HG03457 (cell line): Measurements from ENCODE around the gene ATP6V1G2.
"Not testable (repeated sequence)": the region's sequence is repeated elsewhere in the genome, so short reads cannot be mapped to it uniquely, and the experiment has no call there.

Experiments used
- ATAC-seq: cut with Tn5 transposase; IDR thresholded peaks from one replicate; pipeline ENCODE4 v1.9.1; 2021; ENCODE audit warnings: moderate number of reproducible peaks; ENCODE audit not compliant: unreplicated experiment

Gene ATP6V1G2

GRCh38 chr6:31575952-31576685 lies 29.7 kb upstream of the ATP6V1G2 start:
- no peak for ATAC-seq

DNA sequence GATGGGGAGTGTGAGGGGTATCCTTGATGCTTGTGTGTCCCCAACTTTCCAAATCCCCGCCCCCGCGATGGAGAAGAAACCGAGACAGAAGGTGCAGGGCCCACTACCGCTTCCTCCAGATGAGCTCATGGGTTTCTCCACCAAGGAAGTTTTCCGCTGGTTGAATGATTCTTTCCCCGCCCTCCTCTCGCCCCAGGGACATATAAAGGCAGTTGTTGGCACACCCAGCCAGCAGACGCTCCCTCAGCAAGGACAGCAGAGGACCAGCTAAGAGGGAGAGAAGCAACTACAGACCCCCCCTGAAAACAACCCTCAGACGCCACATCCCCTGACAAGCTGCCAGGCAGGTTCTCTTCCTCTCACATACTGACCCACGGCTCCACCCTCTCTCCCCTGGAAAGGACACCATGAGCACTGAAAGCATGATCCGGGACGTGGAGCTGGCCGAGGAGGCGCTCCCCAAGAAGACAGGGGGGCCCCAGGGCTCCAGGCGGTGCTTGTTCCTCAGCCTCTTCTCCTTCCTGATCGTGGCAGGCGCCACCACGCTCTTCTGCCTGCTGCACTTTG lies 29.0 kb upstream of the ATP6V1G2 start, which contains the start of gene TNF:
TSS of gene TNF (plus strand) at position 231 of the 567 bp plus-strand sequence. CDS start at position 408, 177 bp downstream.
- no peak for ATAC-seq

DNA sequence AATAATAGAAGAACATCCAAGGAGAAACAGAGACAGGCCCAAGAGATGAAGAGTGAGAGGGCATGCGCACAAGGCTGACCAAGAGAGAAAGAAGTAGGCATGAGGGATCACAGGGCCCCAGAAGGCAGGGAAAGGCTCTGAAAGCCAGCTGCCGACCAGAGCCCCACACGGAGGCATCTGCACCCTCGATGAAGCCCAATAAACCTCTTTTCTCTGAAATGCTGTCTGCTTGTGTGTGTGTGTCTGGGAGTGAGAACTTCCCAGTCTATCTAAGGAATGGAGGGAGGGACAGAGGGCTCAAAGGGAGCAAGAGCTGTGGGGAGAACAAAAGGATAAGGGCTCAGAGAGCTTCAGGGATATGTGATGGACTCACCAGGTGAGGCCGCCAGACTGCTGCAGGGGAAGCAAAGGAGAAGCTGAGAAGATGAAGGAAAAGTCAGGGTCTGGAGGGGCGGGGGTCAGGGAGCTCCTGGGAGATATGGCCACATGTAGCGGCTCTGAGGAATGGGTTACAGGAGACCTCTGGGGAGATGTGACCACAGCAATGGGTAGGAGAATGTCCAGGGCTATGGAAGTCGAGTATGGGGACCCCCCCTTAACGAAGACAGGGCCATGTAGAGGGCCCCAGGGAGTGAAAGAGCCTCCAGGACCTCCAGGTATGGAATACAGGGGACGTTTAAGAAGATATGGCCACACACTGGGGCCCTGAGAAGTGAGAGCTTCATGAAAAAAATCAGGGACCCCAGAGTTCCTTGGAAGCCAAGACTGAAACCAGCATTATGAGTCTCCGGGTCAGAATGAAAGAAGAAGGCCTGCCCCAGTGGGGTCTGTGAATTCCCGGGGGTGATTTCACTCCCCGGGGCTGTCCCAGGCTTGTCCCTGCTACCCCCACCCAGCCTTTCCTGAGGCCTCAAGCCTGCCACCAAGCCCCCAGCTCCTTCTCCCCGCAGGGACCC lies 28.0 kb upstream of the ATP6V1G2 start:
- ATAC-seq = no peak

- no peak for ATAC-seq
Observed at GRCh38 chr6:31573239-31574105, 27.1 kb upstream of the ATP6V1G2 start.

- no peak for ATAC-seq
Observed at GRCh38 chr6:31572041-31572911, 25.9 kb upstream of the ATP6V1G2 start, which contains the start of gene LTA. Gene LTA, plus strand, starts transcription at chr6:31572289. Its CDS starts 454 bp downstream, at chr6:31572743.

GRCh38 chr6:31569861-31570536 lies 23.6 kb upstream of the ATP6V1G2 start:
- ATAC-seq = no peak

DNA sequence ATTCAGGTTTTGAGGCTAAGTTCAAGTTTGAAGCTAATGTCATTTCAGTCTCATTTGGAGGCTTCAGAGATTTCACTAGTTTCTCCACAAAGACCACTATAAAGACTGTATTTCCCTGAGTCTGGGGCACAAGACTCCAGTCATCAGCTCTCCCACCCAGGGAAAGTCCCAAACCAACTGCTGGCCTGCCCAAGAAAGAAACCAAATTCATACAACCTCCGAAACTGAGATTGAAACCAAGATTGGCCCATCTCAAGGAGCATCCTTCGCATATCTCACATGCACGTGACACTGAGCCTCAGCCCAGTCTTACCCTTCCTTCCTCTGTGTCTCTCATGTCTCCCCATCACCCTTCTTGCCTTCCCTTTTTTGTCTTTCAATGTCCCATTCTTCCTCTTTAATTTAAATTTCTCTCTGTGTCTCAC lies 22.1 kb upstream of the ATP6V1G2 start:
- ATAC-seq = peak; percentile 51

- no peak for ATAC-seq
Observed at GRCh38 chr6:31567531-31568370, 21.3 kb upstream of the ATP6V1G2 start.

DNA sequence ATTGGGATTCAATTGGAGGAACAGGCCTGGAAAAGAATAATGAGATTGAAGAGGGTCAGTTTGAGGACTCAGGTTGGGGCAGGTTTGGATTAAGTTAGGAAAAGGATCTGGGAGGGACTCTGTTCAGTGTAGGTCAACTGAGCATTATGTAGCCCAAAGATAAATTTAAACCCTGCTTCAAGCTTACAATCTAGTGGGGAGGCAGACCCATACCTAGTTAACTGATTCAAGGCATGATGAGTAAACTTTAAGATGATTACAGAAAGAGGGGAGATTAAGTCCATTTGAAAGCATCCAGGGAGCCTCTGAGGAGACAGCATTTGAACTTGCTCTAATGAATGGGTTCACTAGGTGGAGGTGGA lies 14.3 kb upstream of the ATP6V1G2 start:
- ATAC-seq = no peak

- ATAC-seq = peak; percentile 38
Observed at GRCh38 chr6:31559958-31560696, 13.7 kb upstream of the ATP6V1G2 start.

DNA sequence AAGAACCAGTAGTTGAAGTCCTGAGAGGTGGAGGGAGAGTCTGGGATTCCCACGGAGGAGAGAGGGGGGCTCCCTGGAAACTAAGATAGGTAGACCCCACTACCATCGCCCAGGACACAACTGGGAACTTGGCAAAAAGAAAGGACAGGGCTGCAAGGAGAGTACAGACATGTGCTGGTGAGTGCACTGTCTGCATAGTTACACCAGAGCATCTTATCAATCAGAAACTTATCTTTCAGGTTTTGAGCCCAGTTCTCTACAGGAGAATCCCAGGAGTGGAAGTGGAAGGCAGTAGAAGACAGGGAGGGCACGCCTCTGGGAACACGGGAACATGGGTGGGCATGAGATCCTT lies 13.2 kb upstream of the ATP6V1G2 start:
- no peak for ATAC-seq

DNA sequence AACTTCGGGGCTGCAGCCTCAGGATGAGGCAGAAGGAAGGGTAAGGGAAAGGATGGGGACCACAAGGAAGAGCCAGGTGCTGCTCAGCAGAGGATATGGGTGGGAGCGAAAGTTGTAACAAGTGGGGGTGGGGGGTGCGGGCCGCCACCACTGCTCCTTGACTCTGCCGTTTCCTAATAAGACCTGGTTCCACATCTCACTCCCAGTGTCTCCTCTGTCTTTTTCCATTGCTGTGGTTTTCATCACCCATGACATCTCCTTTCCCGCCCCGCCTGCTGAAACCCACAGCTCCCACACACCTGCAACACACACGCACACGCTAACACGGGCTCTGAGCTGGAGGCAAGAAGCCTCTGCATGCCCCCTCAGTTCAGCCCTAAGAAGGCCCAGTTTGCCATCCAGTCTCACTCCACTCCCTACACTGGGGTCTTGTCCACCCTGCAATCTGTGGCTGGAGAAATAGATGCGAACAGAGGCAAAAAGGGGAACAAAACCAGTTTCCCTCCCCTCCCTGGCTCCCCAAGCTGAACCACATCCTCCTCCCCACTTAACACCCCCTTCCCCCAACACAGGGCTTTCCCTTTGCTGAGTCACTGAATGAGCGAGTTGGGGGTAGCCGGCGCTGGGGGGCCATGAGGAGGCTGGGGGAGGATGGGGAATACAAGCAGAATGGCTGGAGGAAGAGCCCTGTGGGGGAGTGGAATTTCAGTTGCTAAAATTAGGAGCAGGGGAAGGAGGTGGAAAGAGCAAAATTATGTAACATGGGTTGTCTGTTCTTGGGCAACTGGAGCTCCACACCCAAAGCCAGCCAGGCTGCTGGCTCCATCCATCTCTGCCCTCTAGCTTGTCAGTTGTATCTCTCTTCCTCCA lies 12.5 kb upstream of the ATP6V1G2 start:
- ATAC-seq = no peak

DNA sequence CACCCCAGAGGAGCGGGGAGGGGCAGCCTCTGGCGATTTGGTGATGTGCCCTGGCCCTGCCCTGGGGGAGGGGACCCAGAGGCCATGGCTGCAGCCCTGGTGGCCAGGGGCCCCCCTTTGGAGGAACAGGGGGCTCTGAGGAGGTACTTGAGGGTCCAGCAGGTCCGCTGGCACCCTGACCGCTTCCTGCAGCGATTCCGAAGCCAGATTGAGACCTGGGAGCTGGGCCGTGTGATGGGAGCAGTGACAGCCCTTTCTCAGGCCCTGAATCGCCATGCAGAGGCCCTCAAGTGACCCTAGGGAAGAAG lies 11.9 kb upstream of the ATP6V1G2 start:
- ATAC-seq = no peak

- ATAC-seq = no peak
Observed at GRCh38 chr6:31557443-31558317, 11.3 kb upstream of the ATP6V1G2 start.

GRCh38 chr6:31556307-31556706 lies 9.9 kb upstream of the ATP6V1G2 start:
- ATAC-seq = no peak

GRCh38 chr6:31551371-31551770 lies 5.0 kb upstream of the ATP6V1G2 start:
- not testable (repeated sequence) for ATAC-seq
